ENCODE data around the gene MAGEB18.

The MAGEB18 gene

DNA sequence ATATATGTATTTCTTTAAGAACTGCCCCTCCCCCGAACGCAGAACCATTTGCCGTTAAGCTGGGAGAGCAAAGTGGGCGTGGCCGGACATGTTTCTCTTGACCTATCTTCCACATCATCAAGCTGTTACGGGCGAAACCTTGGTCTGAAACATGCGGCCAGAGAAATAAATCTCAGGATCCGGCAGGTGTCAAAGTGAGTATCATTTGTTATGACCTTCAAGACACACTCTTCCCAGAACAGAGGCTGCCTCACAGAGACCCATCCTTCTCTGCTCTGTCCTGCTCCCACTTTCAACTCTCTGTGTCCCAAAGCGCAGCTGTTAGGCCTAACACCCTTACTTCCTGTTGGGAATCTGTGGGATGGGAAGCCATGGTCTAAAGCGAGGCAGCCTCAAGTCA lies at the start of gene MAGEB18:
Gene MAGEB18, plus strand, starts transcription at position 70 of the 400 bp plus-strand sequence. CDS start 643 bp downstream, outside the sequence.
- Histone ChIP-seq H3K9me3 (ENCODE audit: control insufficient read depth, insufficient read depth, low read length) (no peaks in the 10 kb centered on the region), H3K9ac (ENCODE audit: low read depth, low read length) (no peak within 1 kb of the TSS), H3K4me1 (ENCODE audit: insufficient read depth, low read length) (no peaks in the 10 kb centered on the region), H3K36me3 (ENCODE audit: insufficient read depth, low read length) (no peaks in the 10 kb centered on the region)

GRCh38 chrX:26100421-26100920 lies 37.7 kb upstream of the MAGEB18 start:
- H3K9me3 ChIP-seq (ENCODE audit: control insufficient read depth, insufficient read depth, low read length) = no peaks in the 10 kb centered on the region
- no peak overlapping the region for H3K9ac ChIP-seq (ENCODE audit: low read depth, low read length)
- H3K4me1 ChIP-seq (ENCODE audit: insufficient read depth, low read length) = peaks cover 6% of the 10 kb centered on the region; the same call in 1 of the 2 replicates
- H3K36me3 ChIP-seq (ENCODE audit: insufficient read depth, low read length) = no peaks in the 10 kb centered on the region

- no peak overlapping the region for H3K9ac ChIP-seq (ENCODE audit: low read depth, low read length)
Observed at GRCh38 chrX:26109142-26109541, 29.0 kb upstream of the MAGEB18 start.

DNA sequence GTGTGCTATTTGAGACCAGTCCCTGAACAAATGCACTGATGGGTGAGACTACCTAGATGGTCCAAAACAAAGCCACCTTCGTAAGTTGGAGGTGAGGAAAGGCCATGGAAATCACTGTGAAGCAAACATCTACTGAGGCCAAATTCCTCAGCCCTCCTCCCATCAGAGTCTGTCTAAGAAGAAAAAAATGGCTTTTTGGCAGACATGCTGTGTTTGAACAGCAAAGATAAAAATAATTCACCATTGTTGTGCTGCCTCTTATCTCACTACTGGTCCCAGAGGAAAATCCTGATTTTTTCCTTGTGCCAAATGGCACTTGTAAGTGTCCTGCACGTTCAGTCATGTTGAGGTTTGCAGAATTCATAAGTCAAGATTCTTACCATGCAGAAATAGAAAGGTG lies 7.9 kb downstream of the MAGEB18 start:
- no peaks in the 10 kb centered on the region for H3K9me3 ChIP-seq (ENCODE audit: control insufficient read depth, insufficient read depth, low read length)
- H3K9ac ChIP-seq (ENCODE audit: low read depth, low read length) = no peak overlapping the region
- H3K36me3 ChIP-seq (ENCODE audit: insufficient read depth, low read length) = no peaks in the 10 kb centered on the region
- H3K4me1 ChIP-seq (ENCODE audit: insufficient read depth, low read length) = no peaks in the 10 kb centered on the region

More at GRCh38 chrX:26109142-26109541, 29.0 kb upstream of the MAGEB18 start:
- H3K4me1 ChIP-seq (ENCODE audit: insufficient read depth, low read length) = no peaks in the 10 kb centered on the region
- no peaks in the 10 kb centered on the region for H3K36me3 ChIP-seq (ENCODE audit: insufficient read depth, low read length)
- H3K9me3 ChIP-seq (ENCODE audit: control insufficient read depth, insufficient read depth, low read length) = no peaks in the 10 kb centered on the region

GRCh38 chrX:26160301-26160700 lies 22.2 kb downstream of the MAGEB18 start, which contains the start of gene MAGEB6B:
Gene MAGEB6B, plus strand, starts transcription at chrX:26160601. Its CDS starts 0 bp downstream, at chrX:26160601.
- Histone ChIP-seq H3K4me1 (ENCODE audit: insufficient read depth, low read length) (no peaks in the 10 kb centered on the region), H3K9ac (ENCODE audit: low read depth, low read length) (no peak within 1 kb of the TSS), H3K36me3 (ENCODE audit: insufficient read depth, low read length) (no peaks in the 10 kb centered on the region), H3K9me3 (ENCODE audit: control insufficient read depth, insufficient read depth, low read length) (0 out of 2 replicates have a peak, but pooled peaks cover 3% of the 10 kb centered on the region)
